A549 (cell line): Measurements from ENCODE around the gene CPA3. TPM values are rescaled to one million over a fixed set of nuclear protein-coding genes. Genes with fewer than 3 reads are reported as not detected.

ENCODE experiments used
- ATAC-seq, 2 experiments: fragments of 200-7000 bp in 1 of 2; fragments of >200 bp in 1 of 2; cut with Nextera tagmentation in 1 of 2; cut with Tn5 transposase in 1 of 2; 3 replicates each; pipeline versions ENCODE4 v1.8.0 to v1.9.1; 2018 to 2020; ENCODE audit warnings: mild to moderate bottlenecking in 1 of 2, moderate library complexity in 1 of 2
- CTCF ChIA-PET: fragments of 300-600 bp; sonication (Branson Sonifier 250); formaldehyde crosslinking; extraction: SDS; loops from one replicate; lab custom pipeline; 2021; ENCODE audit warnings: antibody characterized with exemption, inconsistent platforms; lab: Yijun Ruan, JAX
- POLR2A ChIA-PET: fragments of 350-600 bp; formaldehyde crosslinking; extraction: SDS; loops from one replicate; lab custom pipeline; 2021; ENCODE audit warnings: antibody characterized with exemption, inconsistent platforms; lab: Yijun Ruan, JAX
- DNase-seq, 2 experiments: peaks; one replicate each; pipeline versions ENCODE4 v3.0.0 to v3.0.0-alpha.2; 2011 to 2016; ENCODE audit warnings: low read depth in 1 of 2, low spot score in 1 of 2
- FAIRE-seq: peaks from 2 replicates; lab custom pipeline; 2011; peaks lifted over from hg19 to GRCh38; lab: Jason Lieb, UNC
- H3K27ac ChIP-seq, 2 experiments: fragments of >200 bp; sonication (Bioruptor Twin); formaldehyde crosslinking; 3 replicates each; pipeline ENCODE4 v1.5.1; 2016 to 2017
- H3K4me1 ChIP-seq: fragments of >200 bp; sonication (Bioruptor Twin); formaldehyde crosslinking; 3 replicates; pipeline ENCODE4 v1.6.1; 2016
- H3K4me2 ChIP-seq: fragments of >200 bp; sonication (Bioruptor Twin); formaldehyde crosslinking; 3 replicates; pipeline ENCODE4 v1.6.1; 2016
- H3K4me3 ChIP-seq: fragments of >200 bp; sonication (Bioruptor Twin); formaldehyde crosslinking; 3 replicates; pipeline ENCODE4 v1.5.1; 2016
- H3K9me3 ChIP-seq: fragments of >200 bp; sonication (Bioruptor Twin); formaldehyde crosslinking; 3 replicates; pipeline ENCODE4 v1.6.1; 2016
- BHLHE40 ChIP-seq: IDR thresholded peaks from 2 replicates; pipeline ENCODE4 v1.6.1; 2012; ENCODE audit warnings: low read depth, low read length, inconsistent platforms
- CBX8 ChIP-seq: fragments of 200-600 bp; sonication (generic); IDR thresholded peaks from 2 replicates; pipeline ENCODE4 v1.6.1; 2016
- CHD2 ChIP-seq: fragments of 150-350 bp; IDR thresholded peaks from 2 replicates; pipeline ENCODE4 v1.6.1; 2014; ENCODE audit warnings: low read length; ENCODE audit not compliant: partially characterized antibody
- CTCF ChIP-seq: fragments of >200 bp; sonication (Bioruptor Twin); formaldehyde crosslinking; IDR thresholded peaks from 3 replicates; pipeline ENCODE4 v1.5.1; 2016
- E2F6 ChIP-seq: IDR thresholded peaks from 2 replicates; pipeline ENCODE4 v1.6.1; 2012; ENCODE audit warnings: low read depth, borderline replicate concordance
- EHF ChIP-seq: fragments of 250-450 bp; sonication (Bioruptor Pico); IDR thresholded peaks from 2 replicates; pipeline ENCODE4 v1.5.0; 2020; ENCODE audit warnings: mild to moderate bottlenecking
- FOSL2 ChIP-seq, 2 experiments: fragments of 450-650 bp in 1 of 2; fragments of >200 bp in 1 of 2; sonication (Bioruptor Twin) in 1 of 2; formaldehyde crosslinking; IDR thresholded peaks; 2 replicates each; pipeline versions ENCODE4 v1.5.0 to v1.6.1; 2016 to 2020; ENCODE audit warnings: mild to moderate bottlenecking in 1 of 2, moderate library complexity in 1 of 2
- GATA3 ChIP-seq: IDR thresholded peaks from 2 replicates; pipeline ENCODE4 v1.6.1; 2012; ENCODE audit warnings: borderline replicate concordance
- HOXB5 ChIP-seq: fragments of 250-450 bp; sonication (Bioruptor Pico); IDR thresholded peaks from 2 replicates; pipeline ENCODE4 v1.5.0; 2020; ENCODE audit warnings: mild to moderate bottlenecking, moderate library complexity
- JUN ChIP-seq, 2 experiments: fragments of >200 bp; sonication (Bioruptor Twin); formaldehyde crosslinking; IDR thresholded peaks; 2 replicates in 1 of 2; 3 replicates in 1 of 2; pipeline ENCODE4 v1.6.1; 2016 to 2017
- JUNB ChIP-seq: fragments of >200 bp; sonication (Bioruptor Twin); formaldehyde crosslinking; IDR thresholded peaks from 2 replicates; pipeline ENCODE4 v1.6.1; 2016
- MAFK ChIP-seq: fragments of 450-650 bp; IDR thresholded peaks from 2 replicates; pipeline ENCODE4 v1.6.1; 2014; ENCODE audit not compliant: partially characterized antibody
- NFE2L2 ChIP-seq: fragments of 150-350 bp; conservative IDR thresholded peaks from 2 replicates; pipeline ENCODE4 v1.6.1; 2014; ENCODE audit warnings: low read length
- NR3C1 ChIP-seq: fragments of >200 bp; sonication (Bioruptor Twin); formaldehyde crosslinking; IDR thresholded peaks from 3 replicates; pipeline ENCODE4 v1.6.1; 2017
- PBX3 ChIP-seq: IDR thresholded peaks from 2 replicates; pipeline ENCODE4 v1.6.1; 2012
- PHF8 ChIP-seq: fragments of 200-600 bp; sonication (generic); IDR thresholded peaks from 2 replicates; pipeline ENCODE4 v1.6.1; 2016; ENCODE audit warnings: low read depth, mild to moderate bottlenecking, antibody characterized with exemption, moderate library complexity, borderline replicate concordance
- POLR2A ChIP-seq: IDR thresholded peaks from 2 replicates; pipeline ENCODE4 v1.6.1; 2012; ENCODE audit warnings: mild to moderate bottlenecking, low read length
- RAD21 ChIP-seq, 2 experiments: fragments of >200 bp in 1 of 2; sonication (Bioruptor Twin) in 1 of 2; formaldehyde crosslinking in 1 of 2; IDR thresholded peaks in 1 of 2; conservative IDR thresholded peaks in 1 of 2; 2 replicates in 1 of 2; 3 replicates in 1 of 2; pipeline ENCODE4 v1.6.1; 2012 to 2018; ENCODE audit warnings: inconsistent platforms in 1 of 2
- SREBF2 ChIP-seq: fragments of 450-650 bp; IDR thresholded peaks from 2 replicates; pipeline ENCODE4 v1.6.1; 2014; ENCODE audit warnings: mild to moderate bottlenecking, moderate library complexity
- TFCP2L1 ChIP-seq: fragments of 250-450 bp; sonication (Bioruptor Pico); IDR thresholded peaks from 2 replicates; pipeline ENCODE4 v1.5.0; 2021; ENCODE audit warnings: mild to moderate bottlenecking
- USF2 ChIP-seq: fragments of 450-650 bp; IDR thresholded peaks from 2 replicates; pipeline ENCODE4 v1.6.1; 2014; ENCODE audit warnings: antibody characterized with exemption
- ZSCAN20 ChIP-seq: fragments of 250-450 bp; sonication (Bioruptor Pico); IDR thresholded peaks from 2 replicates; pipeline ENCODE4 v1.8.0; 2022; ENCODE audit warnings: mild to moderate bottlenecking, moderate library complexity
- WGBS: methylation state at CpG from one replicate; pipeline ENCODE4 v1.1.6; 2017; ENCODE audit errors: missing lambda C conversion rate; 5-methylcytosine and 5-hydroxymethylcytosine counted together
- polyA plus RNA-seq, 4 experiments: library from polyadenylated mRNA; depleted of rRNA in 3 of 4; stranded (reverse); fragments of >200 nt; fragmentation: RNase III in 1 of 4; extraction: RNeasy Plus Mini Kit Qiagen cat#74134 plus additional on column Dnase treatment in 1 of 4; gene quantifications; 2 replicates in 3 of 4; 3 replicates in 1 of 4; pipeline ENCODE4 v1.2.3, GENCODE V29; 2011 to 2017
- TF ChIP-seq, protein P1 (sequence below): fragments of 250-450 bp; sonication (Bioruptor Pico); IDR thresholded peaks from 2 replicates; pipeline ENCODE4 v1.5.0; 2020; ENCODE audit warnings: low read depth, mild to moderate bottlenecking, moderate library complexity
- TF ChIP-seq, protein P2 (sequence below): fragments of 200-600 bp; sonication (generic); IDR thresholded peaks from 2 replicates; pipeline ENCODE4 v1.6.1; 2016; ENCODE audit warnings: antibody characterized with exemption, mild to moderate bottlenecking, moderate library complexity
- TF ChIP-seq, protein P3 (sequence below): fragments of >200 bp; sonication (Bioruptor Twin); formaldehyde crosslinking; IDR thresholded peaks from 2 replicates; pipeline ENCODE4 v1.6.1; 2016
- TF ChIP-seq, protein P4 (sequence below): fragments of 250-450 bp; sonication (Bioruptor Pico); IDR thresholded peaks from 2 replicates; pipeline ENCODE4 v1.5.0; 2021; ENCODE audit warnings: mild to moderate bottlenecking, moderate library complexity, borderline replicate concordance

Gene CPA3
- polyA plus RNA-seq, 2 of the 4 experiments (the other 2 are of a cell fraction): not detected

DNA sequence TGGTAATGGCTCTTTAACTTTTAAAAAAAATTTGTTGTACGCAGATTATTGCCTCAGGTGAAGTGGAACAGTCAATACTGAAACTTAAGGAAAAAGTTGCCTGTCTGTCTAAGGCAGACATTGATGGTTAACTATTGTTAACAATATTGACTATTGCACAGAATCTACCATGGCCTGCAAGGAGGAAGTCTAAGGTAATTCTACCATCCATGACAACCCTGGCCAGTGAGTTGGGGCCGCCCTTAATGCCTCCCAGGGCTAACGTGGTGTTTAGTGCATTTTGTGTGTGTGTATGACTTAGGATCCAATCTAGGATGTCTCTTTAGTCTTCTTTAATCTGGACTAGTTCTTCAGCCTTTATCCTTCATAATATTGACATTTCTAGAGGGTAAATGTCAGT, 39.6 kb upstream of the CPA3 start:
- Histone ChIP-seq H3K4me2 (no peak overlapping the region), H3K9me3 (no peaks in the 10 kb centered on the region), H3K4me3 (no peak overlapping the region), H3K27ac (no peak overlapping the region), H3K4me1 (no peaks in the 10 kb centered on the region)
- ChIA-PET CTCF (no interaction called here), POLR2A (no interaction called here)
- WGBS: 37% methylated on average over 3 of the region's 3 CpGs
- DNase-seq (no peak), FAIRE-seq (no peak), ATAC-seq (no peak)
- no peak for TF ChIP-seq JUNB
- no peak for TF ChIP-seq POLR2A
- TF ChIP-seq PHF8: no peak
- TF ChIP-seq PBX3: no peak
- TF ChIP-seq ZSCAN20: no peak
- no peak for TF ChIP-seq USF2
- TF ChIP-seq GATA3: no peak
- TF ChIP-seq MAFK: no peak
- TF ChIP-seq CTCF: no peak
- no peak for TF ChIP-seq JUN (IDR thresholded peaks at IDR 0.05)
- TF ChIP-seq SREBF2: no peak
- no peak for TF ChIP-seq FOSL2 (IDR thresholded peaks at IDR 0.05)
- TF ChIP-seq FOSL2 (CRISPR knock-in tag; IDR thresholded peaks at IDR 0.05): no peak
- TF ChIP-seq CHD2: no peak
- no peak for TF ChIP-seq RAD21 (conservative IDR thresholded peaks at IDR 0.05 in 1 of 2, IDR thresholded peaks at IDR 0.05 in 1 of 2)
- TF ChIP-seq, protein P1, sequence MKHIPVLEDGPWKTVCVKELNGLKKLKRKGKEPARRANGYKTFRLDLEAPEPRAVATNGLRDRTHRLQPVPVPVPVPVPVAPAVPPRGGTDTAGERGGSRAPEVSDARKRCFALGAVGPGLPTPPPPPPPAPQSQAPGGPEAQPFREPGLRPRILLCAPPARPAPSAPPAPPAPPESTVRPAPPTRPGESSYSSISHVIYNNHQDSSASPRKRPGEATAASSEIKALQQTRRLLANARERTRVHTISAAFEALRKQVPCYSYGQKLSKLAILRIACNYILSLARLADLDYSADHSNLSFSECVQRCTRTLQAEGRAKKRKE: no peak
- no peak for TF ChIP-seq TFCP2L1 (CRISPR knock-in tag)
- TF ChIP-seq BHLHE40: no peak
- TF ChIP-seq, protein P2, sequence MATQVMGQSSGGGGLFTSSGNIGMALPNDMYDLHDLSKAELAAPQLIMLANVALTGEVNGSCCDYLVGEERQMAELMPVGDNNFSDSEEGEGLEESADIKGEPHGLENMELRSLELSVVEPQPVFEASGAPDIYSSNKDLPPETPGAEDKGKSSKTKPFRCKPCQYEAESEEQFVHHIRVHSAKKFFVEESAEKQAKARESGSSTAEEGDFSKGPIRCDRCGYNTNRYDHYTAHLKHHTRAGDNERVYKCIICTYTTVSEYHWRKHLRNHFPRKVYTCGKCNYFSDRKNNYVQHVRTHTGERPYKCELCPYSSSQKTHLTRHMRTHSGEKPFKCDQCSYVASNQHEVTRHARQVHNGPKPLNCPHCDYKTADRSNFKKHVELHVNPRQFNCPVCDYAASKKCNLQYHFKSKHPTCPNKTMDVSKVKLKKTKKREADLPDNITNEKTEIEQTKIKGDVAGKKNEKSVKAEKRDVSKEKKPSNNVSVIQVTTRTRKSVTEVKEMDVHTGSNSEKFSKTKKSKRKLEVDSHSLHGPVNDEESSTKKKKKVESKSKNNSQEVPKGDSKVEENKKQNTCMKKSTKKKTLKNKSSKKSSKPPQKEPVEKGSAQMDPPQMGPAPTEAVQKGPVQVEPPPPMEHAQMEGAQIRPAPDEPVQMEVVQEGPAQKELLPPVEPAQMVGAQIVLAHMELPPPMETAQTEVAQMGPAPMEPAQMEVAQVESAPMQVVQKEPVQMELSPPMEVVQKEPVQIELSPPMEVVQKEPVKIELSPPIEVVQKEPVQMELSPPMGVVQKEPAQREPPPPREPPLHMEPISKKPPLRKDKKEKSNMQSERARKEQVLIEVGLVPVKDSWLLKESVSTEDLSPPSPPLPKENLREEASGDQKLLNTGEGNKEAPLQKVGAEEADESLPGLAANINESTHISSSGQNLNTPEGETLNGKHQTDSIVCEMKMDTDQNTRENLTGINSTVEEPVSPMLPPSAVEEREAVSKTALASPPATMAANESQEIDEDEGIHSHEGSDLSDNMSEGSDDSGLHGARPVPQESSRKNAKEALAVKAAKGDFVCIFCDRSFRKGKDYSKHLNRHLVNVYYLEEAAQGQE: no peak
- TF ChIP-seq HOXB5 (CRISPR knock-in tag): no peak

DNA sequence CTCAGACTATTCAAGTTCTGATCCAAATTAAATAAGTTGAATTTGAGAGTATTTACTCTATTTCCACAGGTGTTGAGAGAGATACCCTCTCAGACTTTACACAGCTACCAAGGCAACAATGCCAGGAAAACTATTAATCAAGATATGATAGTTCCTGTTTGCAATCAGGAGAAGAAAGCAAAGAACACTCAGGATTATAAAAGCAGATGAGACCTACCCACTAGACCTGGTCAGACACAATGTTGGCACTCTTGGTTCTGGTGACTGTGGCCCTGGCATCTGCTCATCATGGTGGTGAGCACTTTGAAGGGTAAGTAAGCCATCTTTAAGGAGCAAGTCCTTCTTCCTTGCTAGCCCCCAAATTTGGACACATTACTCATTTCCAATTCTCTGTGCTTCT, 37.5 kb upstream of the CPA3 start, which contains the start of gene CPB1:
TSS of gene CPB1 (plus strand) at position 227 of the 400 bp plus-strand sequence. CDS start at position 240, 13 bp downstream.
- POLR2A ChIA-PET: no interaction called here
- Histone ChIP-seq H3K4me3 (no peak within 1 kb of the TSS), H3K27ac (no peak within 1 kb of the TSS), H3K4me2 (no peak within 1 kb of the TSS), H3K4me1 (no peaks in the 10 kb centered on the region), H3K9me3 (no peaks in the 10 kb centered on the region)
- ATAC-seq (no peak), DNase-seq (no peak), FAIRE-seq (no peak)
- CTCF ChIA-PET: no interaction called here
- TF ChIP-seq CBX8 (no peak), NR3C1 (no peak), USF2 (no peak), NFE2L2 (no peak), BHLHE40 (no peak), JUN (IDR thresholded peaks at IDR 0.05) (no peak), EHF (no peak), PBX3 (no peak), E2F6 (no peak)
- TF ChIP-seq, protein P3, sequence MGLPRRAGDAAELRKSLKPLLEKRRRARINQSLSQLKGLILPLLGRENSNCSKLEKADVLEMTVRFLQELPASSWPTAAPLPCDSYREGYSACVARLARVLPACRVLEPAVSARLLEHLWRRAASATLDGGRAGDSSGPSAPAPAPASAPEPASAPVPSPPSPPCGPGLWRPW: no peak
- TF ChIP-seq, protein P4, sequence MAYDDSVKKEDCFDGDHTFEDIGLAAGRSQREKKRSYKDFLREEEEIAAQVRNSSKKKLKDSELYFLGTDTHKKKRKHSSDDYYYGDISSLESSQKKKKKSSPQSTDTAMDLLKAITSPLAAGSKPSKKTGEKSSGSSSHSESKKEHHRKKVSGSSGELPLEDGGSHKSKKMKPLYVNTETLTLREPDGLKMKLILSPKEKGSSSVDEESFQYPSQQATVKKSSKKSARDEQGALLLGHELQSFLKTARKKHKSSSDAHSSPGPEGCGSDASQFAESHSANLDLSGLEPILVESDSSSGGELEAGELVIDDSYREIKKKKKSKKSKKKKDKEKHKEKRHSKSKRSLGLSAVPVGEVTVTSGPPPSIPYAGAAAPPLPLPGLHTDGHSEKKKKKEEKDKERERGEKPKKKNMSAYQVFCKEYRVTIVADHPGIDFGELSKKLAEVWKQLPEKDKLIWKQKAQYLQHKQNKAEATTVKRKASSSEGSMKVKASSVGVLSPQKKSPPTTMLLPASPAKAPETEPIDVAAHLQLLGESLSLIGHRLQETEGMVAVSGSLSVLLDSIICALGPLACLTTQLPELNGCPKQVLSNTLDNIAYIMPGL (CRISPR knock-in tag): no peak
